Measurements from ENCODE around the gene HMCN1.
"Not testable (repeated sequence)": the region's sequence is repeated elsewhere in the genome, so short reads cannot be mapped to it uniquely, and the experiment has no call there.

HMCN1 gene

GRCh38 chr1:186142159-186142558 is 408.0 kb downstream of the HMCN1 start:
- Histone ChIP-seq H3K4me1 (ENCODE audit: control insufficient read depth, insufficient read depth, low read length) (no peaks in the 10 kb centered on the region), H3K9ac (ENCODE audit: low read length in 2 of 2) (no peak overlapping the region), H3K4me3 (ENCODE audit: low read length in 2 of 2) (no peak overlapping the region), H3K9me3 (ENCODE audit: control insufficient read depth in 2 of 2, low read length in 2 of 2) (no peaks in the 10 kb centered on the region), H3K27ac (ENCODE audit: low read length) (no peak overlapping the region), H3K36me3 (ENCODE audit: control insufficient read depth in 2 of 2, insufficient read depth in 2 of 2, low read length in 2 of 2) (no peaks in the 10 kb centered on the region), H3K27me3 (ENCODE audit: control insufficient read depth in 1 of 2, insufficient read depth in 2 of 2, low read length in 2 of 2) (no peaks in the 10 kb centered on the region)

- Histone ChIP-seq H3K36me3 (ENCODE audit: control insufficient read depth in 2 of 2, insufficient read depth in 2 of 2, low read length in 2 of 2) (no peaks in the 10 kb centered on the region), H3K4me3 (ENCODE audit: low read length in 2 of 2) (no peak overlapping the region), H3K4me1 (ENCODE audit: control insufficient read depth, insufficient read depth, low read length) (no peaks in the 10 kb centered on the region), H3K27ac (ENCODE audit: low read length) (no peak overlapping the region), H3K9me3 (ENCODE audit: control insufficient read depth in 2 of 2, low read length in 2 of 2) (no peaks in the 10 kb centered on the region), H3K27me3 (ENCODE audit: control insufficient read depth in 1 of 2, insufficient read depth in 2 of 2, low read length in 2 of 2) (no peaks in the 10 kb centered on the region), H3K9ac (ENCODE audit: low read length in 2 of 2) (no peak overlapping the region)
Measured at GRCh38 chr1:186142916-186143315, 408.7 kb downstream of the HMCN1 start.

GRCh38 chr1:186143481-186143880 is 409.3 kb downstream of the HMCN1 start:
- no peak overlapping the region for H3K9ac ChIP-seq (ENCODE audit: low read length in 2 of 2)
- no peaks in the 10 kb centered on the region for H3K36me3 ChIP-seq (ENCODE audit: control insufficient read depth in 2 of 2, insufficient read depth in 2 of 2, low read length in 2 of 2)
- no peaks in the 10 kb centered on the region for H3K27me3 ChIP-seq (ENCODE audit: control insufficient read depth in 1 of 2, insufficient read depth in 2 of 2, low read length in 2 of 2)
- no peaks in the 10 kb centered on the region for H3K4me1 ChIP-seq (ENCODE audit: control insufficient read depth, insufficient read depth, low read length)
- no peaks in the 10 kb centered on the region for H3K9me3 ChIP-seq (ENCODE audit: control insufficient read depth in 2 of 2, low read length in 2 of 2)
- H3K4me3 ChIP-seq (ENCODE audit: low read length in 2 of 2) = no peak overlapping the region
- no peak overlapping the region for H3K27ac ChIP-seq (ENCODE audit: low read length)

- no peaks in the 10 kb centered on the region for H3K9me3 ChIP-seq (ENCODE audit: control insufficient read depth in 2 of 2, low read length in 2 of 2)
- no peak overlapping the region for H3K4me3 ChIP-seq (ENCODE audit: low read length in 2 of 2)
- no peak overlapping the region for H3K9ac ChIP-seq (ENCODE audit: low read length in 2 of 2)
- H3K27me3 ChIP-seq (ENCODE audit: control insufficient read depth in 1 of 2, insufficient read depth in 2 of 2, low read length in 2 of 2) = no peaks in the 10 kb centered on the region
- no peaks in the 10 kb centered on the region for H3K36me3 ChIP-seq (ENCODE audit: control insufficient read depth in 2 of 2, insufficient read depth in 2 of 2, low read length in 2 of 2)
- H3K27ac ChIP-seq (ENCODE audit: low read length) = no peak overlapping the region
- no peaks in the 10 kb centered on the region for H3K4me1 ChIP-seq (ENCODE audit: control insufficient read depth, insufficient read depth, low read length)
Measured at GRCh38 chr1:186144505-186144904, 410.3 kb downstream of the HMCN1 start.

GRCh38 chr1:186146974-186147373 is 412.8 kb downstream of the HMCN1 start:
- no peak overlapping the region for H3K27ac ChIP-seq (ENCODE audit: low read length)
- no peaks in the 10 kb centered on the region for H3K36me3 ChIP-seq (ENCODE audit: control insufficient read depth in 2 of 2, insufficient read depth in 2 of 2, low read length in 2 of 2)
- no peak overlapping the region for H3K9ac ChIP-seq (ENCODE audit: low read length in 2 of 2)
- H3K4me3 ChIP-seq (ENCODE audit: low read length in 2 of 2) = no peak overlapping the region
- H3K9me3 ChIP-seq (ENCODE audit: control insufficient read depth in 2 of 2, low read length in 2 of 2) = no peaks in the 10 kb centered on the region
- no peaks in the 10 kb centered on the region for H3K4me1 ChIP-seq (ENCODE audit: control insufficient read depth, insufficient read depth, low read length)
- H3K27me3 ChIP-seq (ENCODE audit: control insufficient read depth in 1 of 2, insufficient read depth in 2 of 2, low read length in 2 of 2) = no peaks in the 10 kb centered on the region

- Histone ChIP-seq H3K27ac (ENCODE audit: low read length) (no peak overlapping the region), H3K27me3 (ENCODE audit: control insufficient read depth in 1 of 2, insufficient read depth in 2 of 2, low read length in 2 of 2) (no peaks in the 10 kb centered on the region)
Measured at GRCh38 chr1:186149591-186149990, 415.4 kb downstream of the HMCN1 start.

GRCh38 chr1:186152227-186152619 is 418.0 kb downstream of the HMCN1 start:
- no peak overlapping the region for H3K9ac ChIP-seq (ENCODE audit: low read length in 2 of 2)

More at GRCh38 chr1:186149591-186149990, 415.4 kb downstream of the HMCN1 start:
- Histone ChIP-seq H3K9me3 (ENCODE audit: control insufficient read depth in 2 of 2, low read length in 2 of 2) (no peaks in the 10 kb centered on the region), H3K4me1 (ENCODE audit: control insufficient read depth, insufficient read depth, low read length) (no peaks in the 10 kb centered on the region), H3K36me3 (ENCODE audit: control insufficient read depth in 2 of 2, insufficient read depth in 2 of 2, low read length in 2 of 2) (no peaks in the 10 kb centered on the region), H3K9ac (ENCODE audit: low read length in 2 of 2) (no peak overlapping the region), H3K4me3 (ENCODE audit: low read length in 2 of 2) (no peak overlapping the region)

GRCh38 chr1:186152620-186153239 is 418.5 kb downstream of the HMCN1 start:
- H3K27ac ChIP-seq (ENCODE audit: low read length) = no peak overlapping the region

More at GRCh38 chr1:186152227-186152619, 418.0 kb downstream of the HMCN1 start:
- H3K4me3 ChIP-seq (ENCODE audit: low read length in 2 of 2) = no peak overlapping the region
- H3K4me1 ChIP-seq (ENCODE audit: control insufficient read depth, insufficient read depth, low read length) = no peaks in the 10 kb centered on the region
- H3K9me3 ChIP-seq (ENCODE audit: control insufficient read depth in 2 of 2, low read length in 2 of 2) = no peaks in the 10 kb centered on the region
- H3K27ac ChIP-seq (ENCODE audit: low read length) = no peak overlapping the region
- no peaks in the 10 kb centered on the region for H3K36me3 ChIP-seq (ENCODE audit: control insufficient read depth in 2 of 2, insufficient read depth in 2 of 2, low read length in 2 of 2)
- no peaks in the 10 kb centered on the region for H3K27me3 ChIP-seq (ENCODE audit: control insufficient read depth in 1 of 2, insufficient read depth in 2 of 2, low read length in 2 of 2)

GRCh38 chr1:186154651-186155050 is 420.5 kb downstream of the HMCN1 start:
- Histone ChIP-seq H3K4me1 (ENCODE audit: control insufficient read depth, insufficient read depth, low read length) (no peaks in the 10 kb centered on the region), H3K27me3 (ENCODE audit: control insufficient read depth in 1 of 2, insufficient read depth in 2 of 2, low read length in 2 of 2) (no peaks in the 10 kb centered on the region)

More at GRCh38 chr1:186152620-186153239, 418.5 kb downstream of the HMCN1 start:
- Histone ChIP-seq H3K4me3 (ENCODE audit: low read length in 2 of 2) (no peak overlapping the region), H3K4me1 (ENCODE audit: control insufficient read depth, insufficient read depth, low read length) (no peaks in the 10 kb centered on the region), H3K9me3 (ENCODE audit: control insufficient read depth in 2 of 2, low read length in 2 of 2) (no peaks in the 10 kb centered on the region), H3K27me3 (ENCODE audit: control insufficient read depth in 1 of 2, insufficient read depth in 2 of 2, low read length in 2 of 2) (no peaks in the 10 kb centered on the region), H3K9ac (ENCODE audit: low read length in 2 of 2) (no peak overlapping the region), H3K36me3 (ENCODE audit: control insufficient read depth in 2 of 2, insufficient read depth in 2 of 2, low read length in 2 of 2) (no peaks in the 10 kb centered on the region)

GRCh38 chr1:186155594-186155993 is 421.4 kb downstream of the HMCN1 start:
- H3K36me3 ChIP-seq (ENCODE audit: control insufficient read depth in 2 of 2, insufficient read depth in 2 of 2, low read length in 2 of 2) = no peaks in the 10 kb centered on the region
- no peak overlapping the region for H3K27ac ChIP-seq (ENCODE audit: low read length)
- no peaks in the 10 kb centered on the region for H3K9me3 ChIP-seq (ENCODE audit: control insufficient read depth in 2 of 2, low read length in 2 of 2)
- H3K4me1 ChIP-seq (ENCODE audit: control insufficient read depth, insufficient read depth, low read length) = no peaks in the 10 kb centered on the region
- H3K27me3 ChIP-seq (ENCODE audit: control insufficient read depth in 1 of 2, insufficient read depth in 2 of 2, low read length in 2 of 2) = no peaks in the 10 kb centered on the region
- H3K4me3 ChIP-seq (ENCODE audit: low read length in 2 of 2) = no peak overlapping the region
- H3K9ac ChIP-seq (ENCODE audit: low read length in 2 of 2) = no peak overlapping the region

More at GRCh38 chr1:186154651-186155050, 420.5 kb downstream of the HMCN1 start:
- H3K9ac ChIP-seq (ENCODE audit: low read length in 2 of 2) = no peak overlapping the region
- no peaks in the 10 kb centered on the region for H3K9me3 ChIP-seq (ENCODE audit: control insufficient read depth in 2 of 2, low read length in 2 of 2)
- no peaks in the 10 kb centered on the region for H3K36me3 ChIP-seq (ENCODE audit: control insufficient read depth in 2 of 2, insufficient read depth in 2 of 2, low read length in 2 of 2)
- H3K27ac ChIP-seq (ENCODE audit: low read length) = no peak overlapping the region
- no peak overlapping the region for H3K4me3 ChIP-seq (ENCODE audit: low read length in 2 of 2)

GRCh38 chr1:186162895-186163294 is 428.7 kb downstream of the HMCN1 start:
- not testable (repeated sequence) for H3K27me3 ChIP-seq (ENCODE audit: control insufficient read depth in 1 of 2, insufficient read depth in 2 of 2, low read length in 2 of 2); H3K4me1 ChIP-seq (ENCODE audit: control insufficient read depth, insufficient read depth, low read length); H3K36me3 ChIP-seq (ENCODE audit: control insufficient read depth in 2 of 2, insufficient read depth in 2 of 2, low read length in 2 of 2); H3K9ac ChIP-seq (ENCODE audit: low read length in 2 of 2); H3K9me3 ChIP-seq (ENCODE audit: control insufficient read depth in 2 of 2, low read length in 2 of 2); H3K27ac ChIP-seq (ENCODE audit: low read length); H3K4me3 ChIP-seq (ENCODE audit: low read length in 2 of 2)

Data from stomach smooth muscle (tissue), 2 donors.